SK-N-SH treated with all-trans-retinoic acid at 6 μM for 48 hours (cell line): ENCODE results near the gene C1orf105.
"Not testable (repeated sequence)": the region's sequence is repeated elsewhere in the genome, so short reads cannot be mapped to it uniquely, and the experiment has no call there.

Source experiments
- ATAC-seq: fragments of 200-7000 bp; cut with Tn5 transposase; 3 replicates; pipeline ENCODE4 v1.9.1; 2020; ENCODE audit warnings: mild to moderate bottlenecking, moderate library complexity
- ARNTL ChIP-seq: fragments of 450-650 bp; formaldehyde crosslinking; IDR thresholded peaks from 2 replicates; pipeline ENCODE4 v1.5.0; 2020; ENCODE audit warnings: low read depth, mild to moderate bottlenecking, moderate library complexity, borderline replicate concordance
- BACH2 ChIP-seq: fragments of 250-450 bp; sonication (Bioruptor Pico); IDR thresholded peaks from 2 replicates; pipeline ENCODE4 v1.9.0; 2021; ENCODE audit warnings: mild to moderate bottlenecking, borderline replicate concordance
- CSDC2 ChIP-seq: fragments of 250-450 bp; sonication (Bioruptor Pico); IDR thresholded peaks from 2 replicates; pipeline ENCODE4 v1.5.0; 2020; ENCODE audit warnings: mild to moderate bottlenecking, moderate library complexity
- ESRRG ChIP-seq: fragments of 250-450 bp; sonication (Bioruptor Pico); IDR thresholded peaks from 2 replicates; pipeline ENCODE4 v1.6.1; 2021; ENCODE audit warnings: mild to moderate bottlenecking
- GLIS3 ChIP-seq: fragments of 250-450 bp; sonication (Bioruptor Pico); IDR thresholded peaks from 2 replicates; pipeline ENCODE4 v1.5.0; 2020; ENCODE audit warnings: mild to moderate bottlenecking, moderate library complexity
- OSR1 ChIP-seq: fragments of 250-450 bp; sonication (Bioruptor Pico); IDR thresholded peaks from 2 replicates; pipeline ENCODE4 v1.8.0; 2022; ENCODE audit warnings: moderate library complexity, mild to moderate bottlenecking, inconsistent platforms
- PPARA ChIP-seq: fragments of 250-450 bp; sonication (Bioruptor Pico); IDR thresholded peaks from 2 replicates; pipeline ENCODE4 v1.5.0; 2020; ENCODE audit warnings: mild to moderate bottlenecking, borderline replicate concordance
- RARB ChIP-seq: fragments of 250-450 bp; sonication (Bioruptor Pico); IDR thresholded peaks from 2 replicates; pipeline ENCODE4 v1.8.0; 2021; ENCODE audit warnings: mild to moderate bottlenecking, moderate library complexity
- SNAI2 ChIP-seq: fragments of 250-450 bp; sonication (Bioruptor Pico); IDR thresholded peaks from 2 replicates; pipeline ENCODE4 v1.5.0; 2020; ENCODE audit warnings: mild to moderate bottlenecking, moderate library complexity
- TCF4 ChIP-seq: fragments of 250-450 bp; sonication (Bioruptor Pico); IDR thresholded peaks from 2 replicates; pipeline ENCODE4 v1.8.0; 2021; ENCODE audit warnings: mild to moderate bottlenecking, moderate library complexity, borderline replicate concordance
- TOX ChIP-seq: fragments of 250-450 bp; sonication (Bioruptor Pico); IDR thresholded peaks from 2 replicates; pipeline ENCODE4 v1.8.0; 2021; ENCODE audit warnings: mild to moderate bottlenecking, moderate library complexity, borderline replicate concordance
- ZC3H10 ChIP-seq: fragments of 250-450 bp; sonication (Bioruptor Pico); IDR thresholded peaks from 2 replicates; pipeline ENCODE4 v1.5.1; 2021; ENCODE audit warnings: mild to moderate bottlenecking, moderate library complexity
- ZFP3 ChIP-seq: fragments of 250-450 bp; sonication (Bioruptor Pico); IDR thresholded peaks from 2 replicates; pipeline ENCODE4 v1.5.0; 2020; ENCODE audit warnings: mild to moderate bottlenecking, moderate library complexity
- ZFP30 ChIP-seq: fragments of 450-650 bp; formaldehyde crosslinking; IDR thresholded peaks from 2 replicates; pipeline ENCODE4 v1.5.0; 2022; ENCODE audit warnings: mild to moderate bottlenecking, moderate library complexity
- ZNF565 ChIP-seq: fragments of 450-650 bp; formaldehyde crosslinking; conservative IDR thresholded peaks from 2 replicates; pipeline ENCODE4 v1.5.0; 2020; ENCODE audit warnings: low read depth, mild to moderate bottlenecking, moderate library complexity
- ZNF70 ChIP-seq: fragments of 450-650 bp; formaldehyde crosslinking; IDR thresholded peaks from 2 replicates; pipeline ENCODE4 v1.5.0; 2020; ENCODE audit warnings: mild to moderate bottlenecking, moderate library complexity
- ZNF8 ChIP-seq: fragments of 450-650 bp; formaldehyde crosslinking; IDR thresholded peaks from 2 replicates; pipeline ENCODE4 v1.5.0; 2020; ENCODE audit warnings: mild to moderate bottlenecking, moderate library complexity
- TF ChIP-seq, protein P1 (sequence below): fragments of 250-450 bp; sonication (Bioruptor Pico); IDR thresholded peaks from 2 replicates; pipeline ENCODE4 v1.5.1; 2020; ENCODE audit warnings: low read depth, mild to moderate bottlenecking, moderate library complexity
- TF ChIP-seq, protein P2 (sequence below): fragments of 250-450 bp; sonication (Bioruptor Pico); IDR thresholded peaks from 2 replicates; pipeline ENCODE4 v1.5.1; 2021; ENCODE audit warnings: mild to moderate bottlenecking, moderate library complexity
- TF ChIP-seq, protein P3 (sequence below): fragments of 250-450 bp; sonication (Bioruptor Pico); IDR thresholded peaks from 2 replicates; pipeline ENCODE4 v1.8.0; 2021; ENCODE audit warnings: low read depth, mild to moderate bottlenecking, moderate library complexity, borderline replicate concordance
- TF ChIP-seq, protein P4 (sequence below): fragments of 250-450 bp; sonication (Bioruptor Pico); IDR thresholded peaks from 2 replicates; pipeline ENCODE4 v1.8.0; 2020; ENCODE audit warnings: mild to moderate bottlenecking, moderate library complexity, borderline replicate concordance
- TF ChIP-seq, protein P5 (sequence below): fragments of 250-450 bp; sonication (Bioruptor Pico); IDR thresholded peaks from 2 replicates; pipeline ENCODE4 v1.5.0; 2020; ENCODE audit warnings: mild to moderate bottlenecking, moderate library complexity

C1orf105 gene

DNA sequence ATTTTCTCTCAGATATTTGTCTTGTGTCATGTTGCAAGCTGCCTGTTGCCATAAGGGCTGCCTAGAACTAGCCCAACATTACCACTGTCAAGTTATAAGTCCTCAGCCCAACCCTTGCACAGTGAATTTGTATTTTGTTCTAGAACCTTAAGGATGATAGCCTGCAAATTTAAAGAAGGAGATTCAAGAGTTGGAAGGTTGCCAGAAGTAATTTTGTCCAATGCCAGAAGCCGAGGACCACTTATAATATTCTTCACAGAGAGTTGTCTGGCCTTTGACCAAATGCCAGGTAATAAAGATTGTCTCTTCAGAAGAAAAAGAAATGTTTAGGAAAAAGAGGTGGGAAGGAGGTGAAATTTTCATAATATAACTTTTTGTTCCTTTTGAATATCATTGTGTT, 71.9 kb downstream of the C1orf105 start:
- no peak for ATAC-seq
- TF ChIP-seq PPARA (no peak), ZC3H10 (CRISPR knock-in tag) (no peak), OSR1 (CRISPR knock-in tag) (no peak), GLIS3 (CRISPR knock-in tag) (no peak), ESRRG (no peak), TCF4 (CRISPR knock-in tag) (no peak), TOX (no peak), ZNF8 (CRISPR knock-in tag) (no peak)
- TF ChIP-seq, protein P1, sequence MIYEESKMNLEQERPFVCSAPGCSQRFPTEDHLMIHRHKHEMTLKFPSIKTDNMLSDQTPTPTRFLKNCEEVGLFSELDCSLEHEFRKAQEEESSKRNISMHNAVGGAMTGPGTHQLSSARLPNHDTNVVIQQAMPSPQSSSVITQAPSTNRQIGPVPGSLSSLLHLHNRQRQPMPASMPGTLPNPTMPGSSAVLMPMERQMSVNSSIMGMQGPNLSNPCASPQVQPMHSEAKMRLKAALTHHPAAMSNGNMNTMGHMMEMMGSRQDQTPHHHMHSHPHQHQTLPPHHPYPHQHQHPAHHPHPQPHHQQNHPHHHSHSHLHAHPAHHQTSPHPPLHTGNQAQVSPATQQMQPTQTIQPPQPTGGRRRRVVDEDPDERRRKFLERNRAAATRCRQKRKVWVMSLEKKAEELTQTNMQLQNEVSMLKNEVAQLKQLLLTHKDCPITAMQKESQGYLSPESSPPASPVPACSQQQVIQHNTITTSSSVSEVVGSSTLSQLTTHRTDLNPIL (CRISPR knock-in tag), result no peak
- TF ChIP-seq, protein P2, sequence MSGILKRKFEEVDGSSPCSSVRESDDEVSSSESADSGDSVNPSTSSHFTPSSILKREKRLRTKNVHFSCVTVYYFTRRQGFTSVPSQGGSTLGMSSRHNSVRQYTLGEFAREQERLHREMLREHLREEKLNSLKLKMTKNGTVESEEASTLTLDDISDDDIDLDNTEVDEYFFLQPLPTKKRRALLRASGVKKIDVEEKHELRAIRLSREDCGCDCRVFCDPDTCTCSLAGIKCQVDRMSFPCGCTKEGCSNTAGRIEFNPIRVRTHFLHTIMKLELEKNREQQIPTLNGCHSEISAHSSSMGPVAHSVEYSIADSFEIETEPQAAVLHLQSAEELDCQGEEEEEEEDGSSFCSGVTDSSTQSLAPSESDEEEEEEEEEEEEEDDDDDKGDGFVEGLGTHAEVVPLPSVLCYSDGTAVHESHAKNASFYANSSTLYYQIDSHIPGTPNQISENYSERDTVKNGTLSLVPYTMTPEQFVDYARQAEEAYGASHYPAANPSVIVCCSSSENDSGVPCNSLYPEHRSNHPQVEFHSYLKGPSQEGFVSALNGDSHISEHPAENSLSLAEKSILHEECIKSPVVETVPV (CRISPR knock-in tag), result no peak
- TF ChIP-seq, protein P3, sequence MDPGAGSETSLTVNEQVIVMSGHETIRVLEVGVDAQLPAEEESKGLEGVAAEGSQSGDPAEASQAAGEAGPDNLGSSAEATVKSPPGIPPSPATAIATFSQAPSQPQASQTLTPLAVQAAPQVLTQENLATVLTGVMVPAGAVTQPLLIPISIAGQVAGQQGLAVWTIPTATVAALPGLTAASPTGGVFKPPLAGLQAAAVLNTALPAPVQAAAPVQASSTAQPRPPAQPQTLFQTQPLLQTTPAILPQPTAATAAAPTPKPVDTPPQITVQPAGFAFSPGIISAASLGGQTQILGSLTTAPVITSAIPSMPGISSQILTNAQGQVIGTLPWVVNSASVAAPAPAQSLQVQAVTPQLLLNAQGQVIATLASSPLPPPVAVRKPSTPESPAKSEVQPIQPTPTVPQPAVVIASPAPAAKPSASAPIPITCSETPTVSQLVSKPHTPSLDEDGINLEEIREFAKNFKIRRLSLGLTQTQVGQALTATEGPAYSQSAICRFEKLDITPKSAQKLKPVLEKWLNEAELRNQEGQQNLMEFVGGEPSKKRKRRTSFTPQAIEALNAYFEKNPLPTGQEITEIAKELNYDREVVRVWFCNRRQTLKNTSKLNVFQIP (CRISPR knock-in tag), result no peak
- TF ChIP-seq, protein P4, sequence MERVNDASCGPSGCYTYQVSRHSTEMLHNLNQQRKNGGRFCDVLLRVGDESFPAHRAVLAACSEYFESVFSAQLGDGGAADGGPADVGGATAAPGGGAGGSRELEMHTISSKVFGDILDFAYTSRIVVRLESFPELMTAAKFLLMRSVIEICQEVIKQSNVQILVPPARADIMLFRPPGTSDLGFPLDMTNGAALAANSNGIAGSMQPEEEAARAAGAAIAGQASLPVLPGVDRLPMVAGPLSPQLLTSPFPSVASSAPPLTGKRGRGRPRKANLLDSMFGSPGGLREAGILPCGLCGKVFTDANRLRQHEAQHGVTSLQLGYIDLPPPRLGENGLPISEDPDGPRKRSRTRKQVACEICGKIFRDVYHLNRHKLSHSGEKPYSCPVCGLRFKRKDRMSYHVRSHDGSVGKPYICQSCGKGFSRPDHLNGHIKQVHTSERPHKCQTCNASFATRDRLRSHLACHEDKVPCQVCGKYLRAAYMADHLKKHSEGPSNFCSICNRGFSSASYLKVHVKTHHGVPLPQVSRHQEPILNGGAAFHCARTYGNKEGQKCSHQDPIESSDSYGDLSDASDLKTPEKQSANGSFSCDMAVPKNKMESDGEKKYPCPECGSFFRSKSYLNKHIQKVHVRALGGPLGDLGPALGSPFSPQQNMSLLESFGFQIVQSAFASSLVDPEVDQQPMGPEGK, result no peak

DNA sequence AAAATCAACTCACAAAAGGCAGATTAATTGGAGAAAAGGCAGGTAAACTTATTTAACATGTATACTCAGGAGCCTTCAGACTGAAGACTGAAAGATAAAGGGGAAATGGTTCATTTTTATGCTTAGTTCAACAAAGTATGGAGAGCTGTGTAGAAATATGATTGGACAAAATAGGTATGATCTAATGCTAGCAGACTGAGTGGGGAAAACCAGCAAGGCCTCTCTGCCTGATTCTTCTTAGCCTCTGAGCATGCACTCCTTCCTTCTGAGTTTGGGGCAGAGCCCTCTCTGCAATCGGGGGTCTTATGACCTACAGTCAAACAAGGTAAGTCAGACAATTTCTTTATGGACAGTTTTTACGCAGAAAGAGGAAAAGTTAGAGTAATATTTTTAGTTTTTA, 73.7 kb downstream of the C1orf105 start:
- no peak for ATAC-seq
- TF ChIP-seq ZNF70 (CRISPR knock-in tag), result no peak
- TF ChIP-seq ZC3H10 (CRISPR knock-in tag), result no peak
- no peak for TF ChIP-seq CSDC2 (CRISPR knock-in tag)
- TF ChIP-seq TCF4 (CRISPR knock-in tag), result no peak
- TF ChIP-seq ZNF565, result no peak
- TF ChIP-seq SNAI2 (CRISPR knock-in tag), result no peak
- TF ChIP-seq, protein P5, sequence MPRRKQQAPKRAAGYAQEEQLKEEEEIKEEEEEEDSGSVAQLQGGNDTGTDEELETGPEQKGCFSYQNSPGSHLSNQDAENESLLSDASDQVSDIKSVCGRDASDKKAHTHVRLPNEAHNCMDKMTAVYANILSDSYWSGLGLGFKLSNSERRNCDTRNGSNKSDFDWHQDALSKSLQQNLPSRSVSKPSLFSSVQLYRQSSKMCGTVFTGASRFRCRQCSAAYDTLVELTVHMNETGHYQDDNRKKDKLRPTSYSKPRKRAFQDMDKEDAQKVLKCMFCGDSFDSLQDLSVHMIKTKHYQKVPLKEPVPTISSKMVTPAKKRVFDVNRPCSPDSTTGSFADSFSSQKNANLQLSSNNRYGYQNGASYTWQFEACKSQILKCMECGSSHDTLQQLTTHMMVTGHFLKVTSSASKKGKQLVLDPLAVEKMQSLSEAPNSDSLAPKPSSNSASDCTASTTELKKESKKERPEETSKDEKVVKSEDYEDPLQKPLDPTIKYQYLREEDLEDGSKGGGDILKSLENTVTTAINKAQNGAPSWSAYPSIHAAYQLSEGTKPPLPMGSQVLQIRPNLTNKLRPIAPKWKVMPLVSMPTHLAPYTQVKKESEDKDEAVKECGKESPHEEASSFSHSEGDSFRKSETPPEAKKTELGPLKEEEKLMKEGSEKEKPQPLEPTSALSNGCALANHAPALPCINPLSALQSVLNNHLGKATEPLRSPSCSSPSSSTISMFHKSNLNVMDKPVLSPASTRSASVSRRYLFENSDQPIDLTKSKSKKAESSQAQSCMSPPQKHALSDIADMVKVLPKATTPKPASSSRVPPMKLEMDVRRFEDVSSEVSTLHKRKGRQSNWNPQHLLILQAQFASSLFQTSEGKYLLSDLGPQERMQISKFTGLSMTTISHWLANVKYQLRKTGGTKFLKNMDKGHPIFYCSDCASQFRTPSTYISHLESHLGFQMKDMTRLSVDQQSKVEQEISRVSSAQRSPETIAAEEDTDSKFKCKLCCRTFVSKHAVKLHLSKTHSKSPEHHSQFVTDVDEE (CRISPR knock-in tag), result no peak
- TF ChIP-seq ARNTL (CRISPR knock-in tag), result no peak
- TF ChIP-seq TOX, result no peak
- TF ChIP-seq GLIS3 (CRISPR knock-in tag), result no peak
- TF ChIP-seq, protein P3 (CRISPR knock-in tag), result no peak
- no peak for TF ChIP-seq ZNF8 (CRISPR knock-in tag)
- TF ChIP-seq ZFP3 (CRISPR knock-in tag), result no peak
- no peak for TF ChIP-seq RARB (CRISPR knock-in tag)
- TF ChIP-seq BACH2 (CRISPR knock-in tag), result no peak
- no peak for TF ChIP-seq OSR1 (CRISPR knock-in tag)
- no peak for TF ChIP-seq ESRRG
- TF ChIP-seq, protein P1 (CRISPR knock-in tag), result no peak
- no peak for TF ChIP-seq ZFP30 (CRISPR knock-in tag)

DNA sequence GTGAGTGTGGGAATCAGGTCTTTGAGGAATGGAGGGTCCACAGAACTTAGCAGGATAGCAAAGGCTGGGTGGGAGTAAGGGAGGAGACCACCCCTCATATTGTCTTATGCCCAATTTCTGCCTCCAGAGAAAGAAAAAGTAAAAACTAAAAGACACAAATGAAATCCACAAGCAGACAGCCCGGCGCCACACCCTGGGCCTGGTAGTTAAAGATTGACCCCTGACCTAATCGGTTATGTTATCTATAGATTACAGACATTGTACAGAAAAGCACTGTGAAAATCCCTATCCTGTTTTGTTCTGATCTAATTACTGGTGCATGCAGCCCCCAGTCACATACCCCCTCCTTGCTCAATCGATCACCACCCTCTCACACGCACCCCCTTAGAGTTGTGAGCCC, 75.6 kb downstream of the C1orf105 start:
- not testable (repeated sequence) for ATAC-seq
